HG03103 (cell line): ENCODE measurements around the gene GPR107.

Experiments
- ATAC-seq: cut with Tn5 transposase; IDR thresholded peaks from one replicate; pipeline ENCODE4 v1.9.1; 2021; ENCODE audit warnings: low read depth; ENCODE audit not compliant: unreplicated experiment

GPR107 gene

DNA sequence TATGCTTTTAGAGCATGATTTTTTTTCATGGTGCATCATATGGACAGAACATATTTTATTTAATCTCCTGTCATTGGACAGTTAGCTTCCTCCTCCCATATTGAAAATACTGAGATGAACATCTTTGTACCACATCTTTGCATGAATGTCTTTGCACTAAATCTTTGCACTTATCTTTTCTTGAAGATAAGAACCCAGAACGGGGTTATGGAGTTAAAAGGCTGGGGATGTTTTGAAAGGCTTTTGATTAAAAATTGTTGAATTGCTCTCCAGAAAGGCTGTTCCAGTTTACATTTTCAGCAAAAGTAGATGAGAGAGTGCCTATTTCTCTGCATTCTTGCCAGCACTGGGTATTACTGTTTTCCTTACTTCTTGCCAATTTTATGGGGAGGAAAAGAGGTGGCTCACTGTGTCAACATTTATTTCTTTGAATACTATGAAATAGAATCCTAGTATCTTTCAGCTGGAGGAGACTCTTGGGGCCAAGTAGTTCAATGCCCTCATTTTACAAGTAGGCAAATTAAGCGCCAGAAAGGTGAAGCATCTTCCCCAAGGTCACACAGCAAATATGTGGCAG, 125.7 kb downstream of the GPR107 start:
- no peak for ATAC-seq

DNA sequence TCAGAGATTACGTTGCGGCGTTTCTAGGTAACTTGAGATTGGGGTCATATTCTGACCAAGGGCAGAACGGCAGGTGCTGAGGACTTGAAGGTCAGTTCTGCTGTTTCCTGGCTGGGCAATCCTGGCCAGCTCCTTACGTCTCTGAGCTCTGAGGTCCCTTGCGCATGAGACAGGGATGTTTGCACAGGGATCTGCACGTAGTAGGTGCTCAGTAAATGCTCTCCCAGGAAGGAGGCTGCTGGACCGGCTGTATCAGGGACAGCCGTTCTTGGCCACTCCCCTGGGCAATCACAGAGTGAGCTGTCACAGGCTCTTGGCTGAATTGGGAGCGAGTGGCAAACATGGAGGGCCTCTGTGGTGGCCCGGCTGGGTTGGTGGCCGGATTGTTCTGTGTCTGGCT, 126.8 kb downstream of the GPR107 start:
- no peak for ATAC-seq

DNA sequence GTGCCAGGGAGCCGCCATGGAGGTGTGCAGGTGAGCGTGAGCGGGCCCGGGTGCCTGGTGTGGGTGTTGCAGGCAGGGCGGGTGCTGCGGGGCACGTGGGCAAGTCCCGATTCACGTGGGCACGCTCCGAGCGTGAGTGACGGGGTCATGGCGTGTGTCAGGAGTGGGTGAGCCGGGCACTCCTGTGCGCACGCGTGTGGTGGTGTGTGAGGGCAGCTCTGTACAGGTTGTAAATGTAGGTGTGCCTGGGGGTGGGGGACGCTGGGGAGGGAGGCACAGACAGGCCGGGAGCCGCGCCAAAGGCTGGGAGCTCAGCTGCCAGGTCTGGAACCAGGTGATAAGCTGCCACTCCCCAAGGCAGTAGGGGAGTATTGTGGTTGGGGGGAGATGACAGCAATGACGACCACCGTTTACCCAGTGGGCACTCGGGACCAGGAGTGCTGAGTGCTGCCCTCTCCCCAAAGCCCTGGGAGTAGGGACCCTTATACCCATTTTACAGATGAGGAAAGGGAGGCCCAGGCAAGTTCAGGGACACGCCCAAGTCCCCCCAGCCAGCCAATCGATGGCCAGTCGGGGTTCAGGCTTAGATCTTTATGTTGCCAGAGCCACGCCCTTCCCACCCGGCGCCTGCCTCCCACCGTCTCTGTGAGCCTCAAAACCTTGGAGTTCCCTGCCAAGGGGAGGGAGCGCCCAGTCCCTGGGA, 128.1 kb downstream of the GPR107 start:
- ATAC-seq = no peak

DNA sequence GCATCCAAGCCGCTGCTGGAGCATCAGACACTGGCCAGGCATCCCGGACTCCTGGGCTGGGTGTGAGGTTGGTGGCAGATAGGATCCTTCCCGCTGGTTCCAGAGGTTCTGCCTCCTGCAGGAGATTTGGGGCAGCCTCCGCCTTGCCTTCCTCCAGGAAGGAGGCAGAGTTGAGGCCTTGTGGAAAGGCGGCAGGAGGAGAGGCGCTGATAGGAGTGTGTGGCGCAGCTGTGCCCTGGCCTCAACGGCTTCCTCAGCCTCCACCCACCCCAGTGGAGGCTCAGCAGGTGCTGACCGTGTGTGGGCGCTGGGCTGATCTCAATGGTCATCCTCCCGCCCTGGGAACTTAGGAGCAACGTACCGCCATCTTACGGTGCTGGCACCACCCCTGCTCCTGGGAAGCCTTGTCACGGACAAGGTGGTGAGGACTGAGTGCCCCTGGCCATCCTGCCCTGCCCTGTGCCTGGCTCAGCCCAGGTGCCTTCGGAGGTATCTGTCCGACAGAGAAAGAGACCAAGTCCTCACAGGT, 128.7 kb downstream of the GPR107 start:
- no peak for ATAC-seq

DNA sequence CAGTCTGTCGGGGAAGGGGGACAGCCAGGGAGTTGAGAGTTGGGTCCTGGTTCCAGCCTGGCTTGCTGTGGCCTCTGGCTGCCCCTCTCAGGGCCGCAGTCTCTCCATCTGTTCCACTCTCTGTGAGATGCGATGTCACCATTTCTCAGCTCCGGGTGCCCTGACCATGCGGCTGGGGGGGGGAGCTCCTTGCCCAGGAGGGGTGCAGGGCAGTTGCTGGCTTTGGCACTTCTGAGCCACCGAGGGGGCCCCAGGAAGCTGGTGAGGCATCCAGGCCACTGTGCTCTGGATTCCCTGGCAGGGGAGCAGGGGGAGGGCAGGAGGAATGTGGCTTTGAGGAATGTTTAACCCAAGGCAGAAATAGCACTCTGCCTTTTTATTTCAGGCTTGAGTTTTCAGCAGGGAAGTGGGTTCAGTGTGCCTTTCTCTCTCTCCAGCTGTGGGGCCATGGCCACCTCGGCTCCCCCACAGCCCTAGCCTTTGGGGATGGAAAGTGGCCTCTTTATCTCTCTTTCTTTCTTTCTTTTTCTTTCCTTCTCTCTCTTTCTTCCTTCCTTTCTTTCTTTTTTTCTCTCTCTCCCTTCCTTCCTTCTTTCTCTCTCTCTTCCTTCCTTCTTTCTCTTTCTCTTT, 129.5 kb downstream of the GPR107 start:
- no peak for ATAC-seq

DNA sequence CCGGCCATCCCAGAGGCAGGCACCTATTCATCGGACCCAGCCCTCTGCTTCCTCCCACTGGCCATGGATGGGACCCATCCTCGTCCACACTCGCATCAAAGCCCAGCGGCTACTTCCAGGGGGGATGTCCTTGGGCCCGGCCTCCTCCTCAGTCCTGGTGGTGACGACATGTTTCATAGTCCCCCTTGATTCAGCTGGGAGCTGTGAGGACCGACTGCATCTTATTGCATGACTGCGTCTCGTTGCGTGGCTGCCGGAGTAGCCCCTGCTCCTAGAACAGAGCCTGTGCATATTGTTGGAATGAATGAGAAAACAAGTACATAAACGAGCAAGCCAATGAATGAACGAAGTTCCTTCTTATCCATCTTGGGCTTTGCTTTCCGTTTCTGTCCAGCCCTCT, 131.3 kb downstream of the GPR107 start:
- ATAC-seq = no peak

DNA sequence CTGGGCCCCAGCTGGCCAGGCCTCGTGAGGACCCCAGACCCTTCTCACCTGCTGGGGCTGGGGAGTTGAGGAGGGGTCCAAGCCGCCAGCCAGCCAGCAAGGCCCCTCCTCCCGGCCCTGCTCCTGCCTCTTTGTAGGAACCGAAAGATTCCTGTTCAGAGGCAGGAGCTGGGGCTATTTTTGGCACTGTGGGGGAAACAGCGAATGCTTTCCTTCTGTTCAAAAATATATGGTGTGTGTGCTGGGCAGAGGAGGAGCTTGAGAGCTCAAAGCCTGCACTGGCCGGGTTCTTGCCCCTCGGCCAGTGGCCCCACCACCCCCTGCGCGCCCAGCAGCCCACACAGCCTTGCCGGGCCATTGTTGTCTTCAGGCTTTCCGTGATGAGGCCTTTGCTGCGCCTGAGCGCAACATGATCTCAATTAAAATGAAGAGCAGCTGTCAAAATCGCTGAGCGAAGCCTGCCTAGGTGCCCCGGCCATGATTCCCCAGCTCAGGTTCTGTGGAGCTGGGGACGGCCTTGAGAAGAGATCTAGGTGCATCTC, 131.9 kb downstream of the GPR107 start:
- no peak for ATAC-seq

DNA sequence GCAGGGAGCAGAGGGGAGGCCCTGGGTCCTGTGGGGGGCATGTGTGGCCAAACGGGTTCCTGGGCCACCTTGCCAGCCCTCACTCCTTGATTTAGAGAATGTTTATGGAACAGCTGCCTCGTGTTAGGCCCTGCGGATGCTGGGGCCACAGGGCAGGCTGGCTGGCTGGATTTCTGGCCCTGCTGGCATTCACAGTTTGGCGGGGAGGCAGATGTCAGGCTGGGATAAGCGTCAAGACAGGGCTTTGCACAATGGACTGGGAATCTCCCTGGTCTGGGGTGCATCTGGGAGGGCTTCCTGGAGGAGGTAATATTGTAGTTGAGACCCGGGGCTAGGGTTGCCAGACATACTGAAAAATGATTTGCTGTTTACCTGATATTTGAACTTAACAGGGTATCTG, 132.3 kb downstream of the GPR107 start:
- ATAC-seq = no peak

DNA sequence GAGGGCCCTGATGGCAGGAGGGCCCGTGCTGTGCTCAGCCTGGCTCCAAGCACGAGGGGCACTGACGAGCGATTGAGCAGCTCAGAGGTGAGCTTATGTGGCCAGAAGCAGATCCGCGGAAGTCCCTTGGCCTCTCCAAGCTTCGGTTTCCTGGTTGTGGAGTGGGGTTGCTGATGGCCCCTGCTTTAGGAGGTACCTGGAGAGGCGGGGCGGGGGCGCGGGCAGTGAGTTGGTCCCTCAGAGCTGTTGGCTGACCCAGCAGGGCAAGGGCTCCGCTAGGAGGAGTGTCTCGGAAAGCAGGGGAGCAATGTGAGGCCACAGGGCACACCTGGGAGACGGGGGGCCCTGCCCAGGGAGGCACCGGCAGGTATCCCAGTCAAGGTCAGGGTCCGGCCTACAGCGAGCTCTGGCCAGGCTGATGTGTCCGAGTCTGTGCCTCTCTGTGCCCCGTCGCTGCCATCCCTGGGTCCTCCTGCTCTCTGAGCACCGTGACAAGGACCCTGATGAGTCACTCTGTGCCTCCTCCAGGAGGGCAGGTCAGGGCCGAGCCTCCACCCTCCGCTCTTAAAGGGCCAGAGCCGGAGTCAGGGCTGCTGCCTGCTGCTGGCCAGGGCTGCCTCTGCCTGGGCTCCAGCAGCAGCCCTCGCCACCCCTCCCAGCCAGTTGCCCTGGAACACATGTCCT, 133.3 kb downstream of the GPR107 start:
- no peak for ATAC-seq

DNA sequence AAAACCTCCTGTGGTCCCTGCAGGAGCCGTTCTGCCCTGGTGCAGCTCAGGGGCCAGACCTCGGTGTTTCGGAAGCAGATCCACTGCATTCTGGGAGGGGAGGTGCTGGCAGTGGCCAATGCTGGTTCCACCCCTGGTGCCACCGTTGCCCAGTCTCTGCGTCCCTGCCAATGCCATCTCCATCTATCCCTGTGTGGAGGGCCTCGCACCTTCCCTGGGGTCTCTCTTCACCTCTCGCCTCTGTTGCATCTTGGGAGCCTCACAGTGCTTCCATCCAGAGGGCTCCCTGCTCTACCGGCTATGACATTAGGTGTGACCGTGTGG, 133.8 kb downstream of the GPR107 start:
- ATAC-seq = no peak

DNA sequence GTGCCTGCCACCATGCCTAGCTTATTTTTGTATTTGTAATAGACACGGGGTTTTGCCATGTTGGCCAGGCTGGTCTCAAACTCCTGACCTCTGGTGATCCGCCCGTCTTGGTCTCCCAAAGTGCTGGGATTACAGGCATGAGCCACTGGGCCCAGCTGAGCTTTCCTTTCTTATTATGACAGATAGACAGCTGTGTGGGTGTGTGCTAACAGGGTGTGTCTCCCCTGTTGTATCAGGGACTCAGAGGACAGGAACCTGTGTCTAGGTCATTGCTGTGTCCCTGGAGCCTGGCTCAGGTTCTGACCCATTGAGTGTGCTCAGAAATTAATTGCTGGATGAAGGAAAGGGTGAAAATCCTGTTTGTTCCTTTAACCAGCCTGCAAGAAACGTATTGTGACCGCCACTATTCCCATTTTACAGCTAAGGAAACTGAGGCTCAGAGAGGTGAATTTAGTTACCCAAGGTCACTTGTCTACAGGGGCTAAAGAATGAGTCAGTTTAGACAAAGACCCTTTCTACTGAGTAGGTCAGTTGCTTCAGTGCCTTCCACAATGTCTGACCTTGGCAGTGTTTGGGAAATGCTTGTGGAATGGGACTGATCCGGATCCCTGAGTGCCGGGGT, 135.3 kb downstream of the GPR107 start:
- no peak for ATAC-seq
